SK-N-SH treated with all-trans-retinoic acid at 6 μM for 48 hours (cell line): Measurements from ENCODE around the gene PLD5.

Experiments used
- ATAC-seq: fragments of 200-7000 bp; cut with Tn5 transposase; 3 replicates; pipeline ENCODE4 v1.9.1; 2020; ENCODE audit warnings: mild to moderate bottlenecking, moderate library complexity
- ARNTL ChIP-seq: fragments of 450-650 bp; formaldehyde crosslinking; IDR thresholded peaks from 2 replicates; pipeline ENCODE4 v1.5.0; 2020; ENCODE audit warnings: low read depth, mild to moderate bottlenecking, moderate library complexity, borderline replicate concordance
- BACH2 ChIP-seq: fragments of 250-450 bp; sonication (Bioruptor Pico); IDR thresholded peaks from 2 replicates; pipeline ENCODE4 v1.9.0; 2021; ENCODE audit warnings: mild to moderate bottlenecking, borderline replicate concordance
- CREB5 ChIP-seq: fragments of 250-450 bp; sonication (Bioruptor Pico); IDR thresholded peaks from 2 replicates; pipeline ENCODE4 v1.5.1; 2020; ENCODE audit warnings: low read depth, mild to moderate bottlenecking, moderate library complexity
- CSDC2 ChIP-seq: fragments of 250-450 bp; sonication (Bioruptor Pico); IDR thresholded peaks from 2 replicates; pipeline ENCODE4 v1.5.0; 2020; ENCODE audit warnings: mild to moderate bottlenecking, moderate library complexity
- ESRRG ChIP-seq: fragments of 250-450 bp; sonication (Bioruptor Pico); IDR thresholded peaks from 2 replicates; pipeline ENCODE4 v1.6.1; 2021; ENCODE audit warnings: mild to moderate bottlenecking
- ISL1 ChIP-seq: fragments of 250-450 bp; sonication (Bioruptor Pico); IDR thresholded peaks from 2 replicates; pipeline ENCODE4 v2.1.2; 2022; ENCODE audit warnings: mild to moderate bottlenecking, moderate library complexity
- OSR1 ChIP-seq: fragments of 250-450 bp; sonication (Bioruptor Pico); IDR thresholded peaks from 2 replicates; pipeline ENCODE4 v1.8.0; 2022; ENCODE audit warnings: moderate library complexity, mild to moderate bottlenecking, inconsistent platforms
- PPARA ChIP-seq: fragments of 250-450 bp; sonication (Bioruptor Pico); IDR thresholded peaks from 2 replicates; pipeline ENCODE4 v1.5.0; 2020; ENCODE audit warnings: mild to moderate bottlenecking, borderline replicate concordance
- SNAI2 ChIP-seq: fragments of 250-450 bp; sonication (Bioruptor Pico); IDR thresholded peaks from 2 replicates; pipeline ENCODE4 v1.5.0; 2020; ENCODE audit warnings: mild to moderate bottlenecking, moderate library complexity
- TCF4 ChIP-seq: fragments of 250-450 bp; sonication (Bioruptor Pico); IDR thresholded peaks from 2 replicates; pipeline ENCODE4 v1.8.0; 2021; ENCODE audit warnings: mild to moderate bottlenecking, moderate library complexity, borderline replicate concordance
- TOX ChIP-seq: fragments of 250-450 bp; sonication (Bioruptor Pico); IDR thresholded peaks from 2 replicates; pipeline ENCODE4 v1.8.0; 2021; ENCODE audit warnings: mild to moderate bottlenecking, moderate library complexity, borderline replicate concordance
- TSHZ2 ChIP-seq: fragments of 250-450 bp; sonication (Bioruptor Pico); IDR thresholded peaks from 2 replicates; pipeline ENCODE4 v1.5.0; 2020; ENCODE audit warnings: mild to moderate bottlenecking, moderate library complexity
- ZC3H10 ChIP-seq: fragments of 250-450 bp; sonication (Bioruptor Pico); IDR thresholded peaks from 2 replicates; pipeline ENCODE4 v1.5.1; 2021; ENCODE audit warnings: mild to moderate bottlenecking, moderate library complexity
- ZFP3 ChIP-seq: fragments of 250-450 bp; sonication (Bioruptor Pico); IDR thresholded peaks from 2 replicates; pipeline ENCODE4 v1.5.0; 2020; ENCODE audit warnings: mild to moderate bottlenecking, moderate library complexity
- ZFP30 ChIP-seq: fragments of 450-650 bp; formaldehyde crosslinking; IDR thresholded peaks from 2 replicates; pipeline ENCODE4 v1.5.0; 2022; ENCODE audit warnings: mild to moderate bottlenecking, moderate library complexity
- ZNF565 ChIP-seq: fragments of 450-650 bp; formaldehyde crosslinking; conservative IDR thresholded peaks from 2 replicates; pipeline ENCODE4 v1.5.0; 2020; ENCODE audit warnings: low read depth, mild to moderate bottlenecking, moderate library complexity
- TF ChIP-seq, protein P1 (sequence below): fragments of 250-450 bp; sonication (Bioruptor Pico); IDR thresholded peaks from 2 replicates; pipeline ENCODE4 v1.5.1; 2021; ENCODE audit warnings: mild to moderate bottlenecking, moderate library complexity
- TF ChIP-seq, protein P2 (sequence below): fragments of 250-450 bp; sonication (Bioruptor Pico); IDR thresholded peaks from 2 replicates; pipeline ENCODE4 v1.8.0; 2021; ENCODE audit warnings: low read depth, mild to moderate bottlenecking, moderate library complexity, borderline replicate concordance

PLD5 gene

DNA sequence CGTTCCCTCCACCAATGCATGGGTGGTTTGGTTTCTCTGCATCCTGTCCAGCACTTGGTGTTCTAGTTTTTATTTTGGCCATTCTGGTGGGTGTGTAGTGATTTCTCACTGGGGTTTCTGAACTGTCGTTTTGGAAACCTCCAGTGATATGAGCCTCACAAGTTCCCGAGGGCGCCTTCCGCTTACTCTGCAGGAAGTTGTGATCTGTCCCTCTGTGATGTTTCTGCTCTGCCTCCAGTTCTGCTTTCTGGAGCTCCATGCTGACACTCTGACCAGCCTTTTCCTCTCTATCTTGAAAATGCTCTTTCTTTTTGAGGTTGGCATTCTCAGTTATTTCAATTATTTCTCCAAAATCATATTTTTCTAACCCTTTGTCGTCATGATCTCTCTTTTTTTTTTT is 111.6 kb downstream of the PLD5 start:
- no peak for ATAC-seq

DNA sequence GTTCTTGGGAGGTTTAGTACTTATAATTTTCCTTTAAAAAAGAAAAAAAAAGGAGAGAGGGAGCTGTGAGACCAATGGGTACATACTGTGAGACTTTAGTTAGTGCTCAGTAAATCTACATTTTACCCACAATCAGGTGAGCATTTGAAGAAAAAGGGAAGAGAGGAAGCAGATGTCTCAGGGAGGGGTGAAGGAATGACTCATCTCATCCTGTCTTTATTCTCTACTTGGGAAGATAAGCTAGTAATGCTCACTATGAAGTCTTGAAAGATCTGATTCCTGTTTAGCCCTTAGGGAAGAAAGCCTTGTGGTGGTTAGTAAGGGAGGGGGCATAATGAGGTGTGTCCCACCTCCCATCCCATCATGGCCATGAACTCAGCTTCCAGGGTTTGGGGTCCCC is 112.6 kb downstream of the PLD5 start:
- ATAC-seq = no peak
- no peak for TF ChIP-seq TOX (CRISPR knock-in tag)
- TF ChIP-seq ZFP30 (CRISPR knock-in tag) = no peak
- TF ChIP-seq, protein P1, sequence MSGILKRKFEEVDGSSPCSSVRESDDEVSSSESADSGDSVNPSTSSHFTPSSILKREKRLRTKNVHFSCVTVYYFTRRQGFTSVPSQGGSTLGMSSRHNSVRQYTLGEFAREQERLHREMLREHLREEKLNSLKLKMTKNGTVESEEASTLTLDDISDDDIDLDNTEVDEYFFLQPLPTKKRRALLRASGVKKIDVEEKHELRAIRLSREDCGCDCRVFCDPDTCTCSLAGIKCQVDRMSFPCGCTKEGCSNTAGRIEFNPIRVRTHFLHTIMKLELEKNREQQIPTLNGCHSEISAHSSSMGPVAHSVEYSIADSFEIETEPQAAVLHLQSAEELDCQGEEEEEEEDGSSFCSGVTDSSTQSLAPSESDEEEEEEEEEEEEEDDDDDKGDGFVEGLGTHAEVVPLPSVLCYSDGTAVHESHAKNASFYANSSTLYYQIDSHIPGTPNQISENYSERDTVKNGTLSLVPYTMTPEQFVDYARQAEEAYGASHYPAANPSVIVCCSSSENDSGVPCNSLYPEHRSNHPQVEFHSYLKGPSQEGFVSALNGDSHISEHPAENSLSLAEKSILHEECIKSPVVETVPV (CRISPR knock-in tag) = no peak
- TF ChIP-seq ZFP3 (CRISPR knock-in tag) = no peak
- TF ChIP-seq TSHZ2 = no peak
- no peak for TF ChIP-seq ZNF565 (CRISPR knock-in tag)
- no peak for TF ChIP-seq SNAI2 (CRISPR knock-in tag)
- TF ChIP-seq BACH2 (CRISPR knock-in tag) = no peak
- TF ChIP-seq OSR1 = no peak
- no peak for TF ChIP-seq CSDC2 (CRISPR knock-in tag)
- TF ChIP-seq, protein P2, sequence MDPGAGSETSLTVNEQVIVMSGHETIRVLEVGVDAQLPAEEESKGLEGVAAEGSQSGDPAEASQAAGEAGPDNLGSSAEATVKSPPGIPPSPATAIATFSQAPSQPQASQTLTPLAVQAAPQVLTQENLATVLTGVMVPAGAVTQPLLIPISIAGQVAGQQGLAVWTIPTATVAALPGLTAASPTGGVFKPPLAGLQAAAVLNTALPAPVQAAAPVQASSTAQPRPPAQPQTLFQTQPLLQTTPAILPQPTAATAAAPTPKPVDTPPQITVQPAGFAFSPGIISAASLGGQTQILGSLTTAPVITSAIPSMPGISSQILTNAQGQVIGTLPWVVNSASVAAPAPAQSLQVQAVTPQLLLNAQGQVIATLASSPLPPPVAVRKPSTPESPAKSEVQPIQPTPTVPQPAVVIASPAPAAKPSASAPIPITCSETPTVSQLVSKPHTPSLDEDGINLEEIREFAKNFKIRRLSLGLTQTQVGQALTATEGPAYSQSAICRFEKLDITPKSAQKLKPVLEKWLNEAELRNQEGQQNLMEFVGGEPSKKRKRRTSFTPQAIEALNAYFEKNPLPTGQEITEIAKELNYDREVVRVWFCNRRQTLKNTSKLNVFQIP (CRISPR knock-in tag) = no peak

More for the DNA sequence above, 111.6 kb downstream of the PLD5 start:
- TF ChIP-seq OSR1 (no peak), SNAI2 (CRISPR knock-in tag) (no peak)

GRCh38 chr1:242405947-242406346 is 118.5 kb downstream of the PLD5 start:
- ATAC-seq = no peak
- TF ChIP-seq ZC3H10 (CRISPR knock-in tag) (no peak), ESRRG (CRISPR knock-in tag) (no peak), PPARA (no peak), TSHZ2 (no peak), TCF4 (CRISPR knock-in tag) (no peak), CREB5 (CRISPR knock-in tag) (no peak), CSDC2 (CRISPR knock-in tag) (no peak), OSR1 (no peak), BACH2 (CRISPR knock-in tag) (no peak), ISL1 (CRISPR knock-in tag) (no peak), ARNTL (CRISPR knock-in tag) (no peak), SNAI2 (CRISPR knock-in tag) (no peak)
- TF ChIP-seq, protein P2 (CRISPR knock-in tag) = no peak
